HepG2 (cell line): ENCODE measurements around the gene NPB. TPM values are rescaled to one million over a fixed set of nuclear protein-coding genes. Genes with fewer than 3 reads are reported as not detected.
A peak's percentile ranks its signal among the peaks of the same experiment; 100 is the strongest.

ENCODE experiments used
- ATAC-seq: fragments of 200-7000 bp; cut with Tn5 transposase; 3 replicates; pipeline ENCODE4 v1.9.1; 2020; ENCODE audit warnings: mild to moderate bottlenecking, moderate library complexity
- BruUV-seq: library from RNA; stranded (reverse); fragments of 400-500 nt; replicated peaks from 2 replicates; lab custom pipeline; 2021; lab: Mats Ljungman, UMichigan
- CTCF ChIA-PET: fragments of 300-600 bp; formaldehyde crosslinking; extraction: SDS; loops from one replicate; lab custom pipeline; 2021; ENCODE audit warnings: low total read pairs, inconsistent platforms, low intra/inter-chr PET ratio; lab: Yijun Ruan, JAX
- POLR2A ChIA-PET: fragments of 350-600 bp; sonication (Branson Sonifier 250); formaldehyde crosslinking; loops from one replicate; lab custom pipeline; 2020; ENCODE audit warnings: antibody characterized with exemption, inconsistent platforms; lab: Yijun Ruan, JAX
- DNase-seq: peaks from one replicate; pipeline ENCODE4 v3.0.0-alpha.2; 2015; ENCODE audit warnings: low spot score
- FAIRE-seq: peaks from 3 replicates; lab custom pipeline; 2011; peaks lifted over from hg19 to GRCh38; lab: Jason Lieb, UNC
- H2AFZ ChIP-seq: one replicate; pipeline ENCODE4 v1.6.1; 2011; ENCODE audit warnings: low read length, inconsistent platforms
- H3K27ac ChIP-seq: fragments of 300-600 bp; 3 replicates; pipeline ENCODE4 v1.8.0; 2011; ENCODE audit warnings: mixed run types, mild to moderate bottlenecking, mixed read lengths, low read length, inconsistent platforms; ENCODE audit not compliant: insufficient read depth; ENCODE audit errors: extremely low read length
- H3K27me3 ChIP-seq, 2 experiments: fragments of 200-600 bp in 1 of 2; 2 replicates in 1 of 2; 3 replicates in 1 of 2; pipeline versions ENCODE4 v1.6.0 to v1.8.0; 2011; ENCODE audit warnings: low read length in 2 of 2, mild to moderate bottlenecking in 2 of 2, moderate library complexity in 2 of 2, inconsistent platforms in 1 of 2; ENCODE audit not compliant: insufficient read depth in 2 of 2, control insufficient read depth in 1 of 2
- H3K36me3 ChIP-seq, 2 experiments: fragments of 200-600 bp in 1 of 2; replicated peaks in 1 of 2; 2 replicates in 1 of 2; 3 replicates in 1 of 2; pipeline versions ENCODE4 v1.5.1 to v1.8.0; 2011; ENCODE audit warnings: low read length in 2 of 2, inconsistent platforms in 1 of 2; ENCODE audit not compliant: insufficient read depth in 2 of 2, control insufficient read depth in 1 of 2
- H3K4me1 ChIP-seq: 2 replicates; pipeline ENCODE4 v1.5.1; 2012; ENCODE audit warnings: low read length, inconsistent platforms; ENCODE audit not compliant: insufficient read depth
- H3K4me2 ChIP-seq: 2 replicates; pipeline ENCODE4 v1.6.0; 2011; ENCODE audit warnings: low read depth, low read length, inconsistent platforms
- H3K4me3 ChIP-seq, 3 experiments: fragments of 200-600 bp in 1 of 3; sonication (generic), shearing (Covaris generic) in 1 of 3; replicated peaks in 1 of 3; 2 replicates each; pipeline ENCODE4 v1.5.1; 2011 to 2016; ENCODE audit warnings: low read length in 3 of 3, inconsistent platforms in 2 of 3, low read depth in 2 of 3, mild to moderate bottlenecking in 2 of 3, control low read depth in 1 of 3, mixed read lengths in 1 of 3; ENCODE audit not compliant: insufficient read depth in 1 of 3
- H3K79me2 ChIP-seq: one replicate; pipeline ENCODE4 v1.6.1; 2011; ENCODE audit warnings: low read length, inconsistent platforms; ENCODE audit not compliant: insufficient read depth
- H3K9ac ChIP-seq: 2 replicates; pipeline ENCODE4 v1.6.0; 2011; ENCODE audit warnings: mild to moderate bottlenecking, low read depth, low read length, inconsistent platforms; ENCODE audit not compliant: insufficient read depth
- H3K9me3 ChIP-seq: 2 replicates; pipeline ENCODE4 v1.5.1; 2012; ENCODE audit warnings: mild to moderate bottlenecking, low read length
- H4K20me1 ChIP-seq: 2 replicates; pipeline ENCODE4 v1.6.0; 2011; ENCODE audit warnings: inconsistent platforms, mild to moderate bottlenecking, low read length, moderate library complexity; ENCODE audit not compliant: insufficient read depth
- ADNP ChIP-seq: sonication (generic); formaldehyde crosslinking; IDR thresholded peaks from 2 replicates; pipeline ENCODE4 v1.4.0; 2020; ENCODE audit warnings: missing genetic modification reagents
- DNMT3B ChIP-seq: conservative IDR thresholded peaks from 2 replicates; pipeline ENCODE4 v1.6.1; 2016; ENCODE audit warnings: missing biosample characterization, control low read depth
- HNRNPL ChIP-seq: fragments of 200-400 bp; formaldehyde crosslinking; IDR thresholded peaks from 2 replicates; pipeline ENCODE4 v1.6.1; 2017; ENCODE audit warnings: mild to moderate bottlenecking, low read depth, low read length
- NRL ChIP-seq: sonication (generic); formaldehyde crosslinking; IDR thresholded peaks from 2 replicates; pipeline ENCODE4 v1.5.0; 2020; ENCODE audit warnings: missing genetic modification reagents, mild to moderate bottlenecking, moderate library complexity, borderline replicate concordance
- POLR2G ChIP-seq: fragments of 200-400 bp; formaldehyde crosslinking; IDR thresholded peaks from 2 replicates; pipeline ENCODE4 v1.6.1; 2018; ENCODE audit warnings: mild to moderate bottlenecking, low read depth, low read length, moderate library complexity
- RARA ChIP-seq: IDR thresholded peaks from 2 replicates; pipeline ENCODE4 v1.6.1; 2016; ENCODE audit warnings: missing genetic modification reagents, missing compliant biosample characterization
- REL ChIP-seq: sonication (generic); formaldehyde crosslinking; conservative IDR thresholded peaks from 2 replicates; pipeline ENCODE4 v1.8.0; 2022; ENCODE audit warnings: mild to moderate bottlenecking, missing genetic modification reagents, moderate library complexity
- YY1 ChIP-seq: IDR thresholded peaks from 2 replicates; pipeline ENCODE4 v1.6.1; 2011; ENCODE audit warnings: low read length, low read depth, moderate library complexity, mild to moderate bottlenecking; ENCODE audit not compliant: insufficient read depth, insufficient replicate concordance
- ZC3H13 ChIP-seq: sonication (generic); formaldehyde crosslinking; IDR thresholded peaks from 2 replicates; pipeline ENCODE4 v1.8.1; 2023; ENCODE audit warnings: mild to moderate bottlenecking, missing genetic modification reagents, moderate library complexity
- ZNF296 ChIP-seq: sonication (generic); formaldehyde crosslinking; conservative IDR thresholded peaks from 2 replicates; pipeline ENCODE4 v1.5.0; 2020; ENCODE audit warnings: mild to moderate bottlenecking, missing genetic modification reagents
- ZNF768 ChIP-seq: sonication (generic); formaldehyde crosslinking; IDR thresholded peaks from 2 replicates; pipeline ENCODE4 v1.4.0; 2020; ENCODE audit warnings: missing genetic modification reagents
- ZSCAN21 ChIP-seq: sonication (generic); formaldehyde crosslinking; IDR thresholded peaks from 2 replicates; pipeline ENCODE4 v1.8.0; 2022; ENCODE audit warnings: mild to moderate bottlenecking, missing genetic modification reagents, moderate library complexity, borderline replicate concordance
- WGBS: methylation state at CpG from one replicate; pipeline ENCODE4 v1.1.6; 2017; ENCODE audit warnings: low lambda C conversion rate; 5-methylcytosine and 5-hydroxymethylcytosine counted together
- in situ Hi-C: cut with HindIII; loops from 2 replicates; pipeline ENCODE4 v1.10.0; 2017; ENCODE audit warnings: low pct_unique_long_range_greater_than_20kb; ENCODE audit not compliant: extremely low pct_ligation_motif_present
- intact Hi-C: fragments of 100-400 bp; cut with micrococcal nuclease; formaldehyde crosslinking; loops from one replicate; pipeline ENCODE4 v1.10.0; 2022; ENCODE audit not compliant: unreplicated experiment
- polyA plus RNA-seq, 8 experiments: library from polyadenylated mRNA; depleted of rRNA in 3 of 8; stranded (reverse) in 7 of 8; unstranded in 1 of 8; fragments of >200 nt; fragmentation: Illumina TruSeq in 4 of 8; extraction: Trizol in 4 of 8; gene quantifications; 2 replicates each; pipeline versions ENCODE4 v1.2.1 to v1.2.3, GENCODE V29; 2011 to 2016; ENCODE audit warnings: low read depth in 4 of 8, missing spikeins in 1 of 8, mixed read lengths in 1 of 8; ENCODE audit not compliant: insufficient read depth in 1 of 8
- total RNA-seq, 5 experiments: library from RNA; depleted of rRNA; stranded (reverse); fragments of >200 nt; fragmentation: Illumina TruSeq; extraction: Trizol; gene quantifications; 2 replicates each; pipeline ENCODE4 v1.2.3, GENCODE V29; 2016; ENCODE audit warnings: low read depth in 1 of 5
- TF ChIP-seq, protein P1 (sequence below), 2 experiments: IDR thresholded peaks; 2 replicates each; pipeline ENCODE4 v1.6.1; 2011 to 2012; ENCODE audit warnings: low read length in 2 of 2, borderline replicate concordance in 1 of 2, low read depth in 1 of 2, mild to moderate bottlenecking in 1 of 2, moderate library complexity in 1 of 2
- TF ChIP-seq, protein P2 (sequence below): sonication (generic); formaldehyde crosslinking; conservative IDR thresholded peaks from 2 replicates; pipeline ENCODE4 v1.8.1; 2023; ENCODE audit warnings: missing genetic modification reagents
- TF ChIP-seq, protein P3 (sequence below): sonication (generic); formaldehyde crosslinking; IDR thresholded peaks from 2 replicates; pipeline ENCODE4 v1.4.0; 2020; ENCODE audit warnings: missing genetic modification reagents

NPB gene
- total and polyA plus RNA-seq, 2 of the 13 experiments (the other 11 are each of a cell fraction or from before 2014, with no cell fraction given), result 0.11 to 0.93 TPM

DNA sequence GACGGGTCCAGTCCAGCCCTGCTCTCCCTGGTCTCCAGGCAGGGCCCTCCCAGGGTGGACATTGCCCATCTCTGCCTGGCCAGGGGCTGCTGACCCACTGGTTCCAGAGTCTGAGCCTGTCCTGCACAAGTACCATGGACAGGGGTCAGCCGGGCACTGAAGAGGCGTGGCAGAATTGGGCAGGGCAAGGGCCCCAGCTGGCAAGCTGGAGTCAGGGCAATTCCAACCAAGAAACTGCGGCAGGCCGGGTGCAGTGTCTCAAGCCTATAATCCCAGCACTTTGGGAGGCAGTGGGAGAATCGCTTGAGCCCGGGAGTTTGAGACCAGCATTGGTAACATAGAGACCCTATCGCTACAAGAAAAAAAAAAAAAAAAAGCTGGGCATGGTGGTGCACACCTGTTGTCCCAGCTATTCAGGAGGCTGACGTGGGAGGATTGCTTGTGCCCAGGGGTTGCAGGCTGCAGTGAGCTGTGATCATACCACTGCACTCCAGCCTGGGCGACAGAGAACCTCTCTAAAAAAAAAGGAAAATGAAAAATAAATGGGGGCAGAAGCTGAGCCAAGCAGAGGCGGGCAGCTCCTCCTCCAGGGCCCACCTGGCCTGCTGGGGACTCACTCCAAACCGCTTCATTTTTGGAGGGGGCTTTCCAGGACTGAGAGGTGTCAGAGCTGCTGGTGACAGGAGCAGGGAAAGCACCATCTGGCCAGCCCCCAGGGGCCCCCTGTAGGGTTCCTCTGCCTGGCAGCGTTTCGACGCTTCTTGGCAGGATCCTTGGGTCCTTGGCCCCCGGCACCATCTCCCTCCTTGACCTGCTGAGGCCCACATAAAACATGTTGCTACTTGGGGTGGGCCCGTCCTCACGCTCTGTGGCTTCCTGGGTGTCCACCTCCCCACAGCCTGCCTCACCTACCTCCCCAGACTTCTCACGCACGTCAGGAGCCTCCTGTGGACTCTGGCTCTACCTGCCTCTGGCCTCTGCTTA, 28.4 kb downstream of the NPB start:
- intact Hi-C loops, result no loop called here
- H3K9me3 ChIP-seq, result no peaks in the 10 kb centered on the region
- H3K9ac ChIP-seq, result no peak overlapping the region
- ChIA-PET CTCF (no interaction called here), POLR2A (interaction anchor here (1.5 kb wide), 1 partner anchor 14 kb away, joined by 5 read pairs; no protein-coding TSS in a partner anchor)
- no peaks in the 10 kb centered on the region for H3K27me3 ChIP-seq
- peaks cover 25% of the 10 kb centered on the region for H3K79me2 ChIP-seq
- H2AFZ ChIP-seq, result no peak overlapping the region
- H3K4me2 ChIP-seq, result no peak overlapping the region
- WGBS, result 91% methylated on average over 19 of the region's 20 CpGs
- FAIRE-seq (no peak), ATAC-seq (no peak), DNase-seq (no peak)
- H3K4me3 ChIP-seq, result no peak overlapping the region; a peak in 1 of 6 replicates
- no TSS peak for BruUV-seq
- H3K4me1 ChIP-seq, result peaks cover 50% of the 10 kb centered on the region
- no peak overlapping the region for H3K27ac ChIP-seq
- in situ Hi-C loops, result no loop called here
- peaks cover 13% of the 10 kb centered on the region for H4K20me1 ChIP-seq
- H3K36me3 ChIP-seq, result peaks cover 9 to 23% of the 10 kb centered on the region in 2 experiments
- TF ChIP-seq ZNF768 (CRISPR knock-in tag) (0 out of 2 replicates have a peak, but pooled peaks have one; percentile 14), POLR2G (peak; percentile 5; the same call in 1 of the 2 replicates), ZC3H13 (CRISPR knock-in tag) (peak; percentile 74), ZNF296 (CRISPR knock-in tag) (0 out of 2 replicates have a peak, but pooled peaks have one; percentile 28), DNMT3B (CRISPR knock-in tag) (no peak), REL (CRISPR knock-in tag) (0 out of 2 replicates have a peak, but pooled peaks have one; percentile 24), HNRNPL (peak; percentile 94), YY1 (peak; percentile 0), ZSCAN21 (CRISPR knock-in tag) (0 out of 2 replicates have a peak, but pooled peaks have one; percentile 9), RARA (CRISPR knock-in tag) (no peak), ADNP (CRISPR knock-in tag) (no peak), NRL (CRISPR knock-in tag) (0 out of 2 replicates have a peak, but pooled peaks have one; percentile 22)
- TF ChIP-seq, protein P1, sequence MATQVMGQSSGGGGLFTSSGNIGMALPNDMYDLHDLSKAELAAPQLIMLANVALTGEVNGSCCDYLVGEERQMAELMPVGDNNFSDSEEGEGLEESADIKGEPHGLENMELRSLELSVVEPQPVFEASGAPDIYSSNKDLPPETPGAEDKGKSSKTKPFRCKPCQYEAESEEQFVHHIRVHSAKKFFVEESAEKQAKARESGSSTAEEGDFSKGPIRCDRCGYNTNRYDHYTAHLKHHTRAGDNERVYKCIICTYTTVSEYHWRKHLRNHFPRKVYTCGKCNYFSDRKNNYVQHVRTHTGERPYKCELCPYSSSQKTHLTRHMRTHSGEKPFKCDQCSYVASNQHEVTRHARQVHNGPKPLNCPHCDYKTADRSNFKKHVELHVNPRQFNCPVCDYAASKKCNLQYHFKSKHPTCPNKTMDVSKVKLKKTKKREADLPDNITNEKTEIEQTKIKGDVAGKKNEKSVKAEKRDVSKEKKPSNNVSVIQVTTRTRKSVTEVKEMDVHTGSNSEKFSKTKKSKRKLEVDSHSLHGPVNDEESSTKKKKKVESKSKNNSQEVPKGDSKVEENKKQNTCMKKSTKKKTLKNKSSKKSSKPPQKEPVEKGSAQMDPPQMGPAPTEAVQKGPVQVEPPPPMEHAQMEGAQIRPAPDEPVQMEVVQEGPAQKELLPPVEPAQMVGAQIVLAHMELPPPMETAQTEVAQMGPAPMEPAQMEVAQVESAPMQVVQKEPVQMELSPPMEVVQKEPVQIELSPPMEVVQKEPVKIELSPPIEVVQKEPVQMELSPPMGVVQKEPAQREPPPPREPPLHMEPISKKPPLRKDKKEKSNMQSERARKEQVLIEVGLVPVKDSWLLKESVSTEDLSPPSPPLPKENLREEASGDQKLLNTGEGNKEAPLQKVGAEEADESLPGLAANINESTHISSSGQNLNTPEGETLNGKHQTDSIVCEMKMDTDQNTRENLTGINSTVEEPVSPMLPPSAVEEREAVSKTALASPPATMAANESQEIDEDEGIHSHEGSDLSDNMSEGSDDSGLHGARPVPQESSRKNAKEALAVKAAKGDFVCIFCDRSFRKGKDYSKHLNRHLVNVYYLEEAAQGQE (IDR thresholded peaks at IDR 0.05; ENCODE audit: borderline replicate concordance in 1 of 2, low read depth in 1 of 2, low read length in 2 of 2), result peak in 1 of 2 experiments; percentile 90; a peak in 2 of 4 replicates
- TF ChIP-seq, protein P2, sequence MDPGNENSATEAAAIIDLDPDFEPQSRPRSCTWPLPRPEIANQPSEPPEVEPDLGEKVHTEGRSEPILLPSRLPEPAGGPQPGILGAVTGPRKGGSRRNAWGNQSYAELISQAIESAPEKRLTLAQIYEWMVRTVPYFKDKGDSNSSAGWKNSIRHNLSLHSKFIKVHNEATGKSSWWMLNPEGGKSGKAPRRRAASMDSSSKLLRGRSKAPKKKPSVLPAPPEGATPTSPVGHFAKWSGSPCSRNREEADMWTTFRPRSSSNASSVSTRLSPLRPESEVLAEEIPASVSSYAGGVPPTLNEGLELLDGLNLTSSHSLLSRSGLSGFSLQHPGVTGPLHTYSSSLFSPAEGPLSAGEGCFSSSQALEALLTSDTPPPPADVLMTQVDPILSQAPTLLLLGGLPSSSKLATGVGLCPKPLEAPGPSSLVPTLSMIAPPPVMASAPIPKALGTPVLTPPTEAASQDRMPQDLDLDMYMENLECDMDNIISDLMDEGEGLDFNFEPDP (CRISPR knock-in tag), result no peak
- TF ChIP-seq, protein P3, sequence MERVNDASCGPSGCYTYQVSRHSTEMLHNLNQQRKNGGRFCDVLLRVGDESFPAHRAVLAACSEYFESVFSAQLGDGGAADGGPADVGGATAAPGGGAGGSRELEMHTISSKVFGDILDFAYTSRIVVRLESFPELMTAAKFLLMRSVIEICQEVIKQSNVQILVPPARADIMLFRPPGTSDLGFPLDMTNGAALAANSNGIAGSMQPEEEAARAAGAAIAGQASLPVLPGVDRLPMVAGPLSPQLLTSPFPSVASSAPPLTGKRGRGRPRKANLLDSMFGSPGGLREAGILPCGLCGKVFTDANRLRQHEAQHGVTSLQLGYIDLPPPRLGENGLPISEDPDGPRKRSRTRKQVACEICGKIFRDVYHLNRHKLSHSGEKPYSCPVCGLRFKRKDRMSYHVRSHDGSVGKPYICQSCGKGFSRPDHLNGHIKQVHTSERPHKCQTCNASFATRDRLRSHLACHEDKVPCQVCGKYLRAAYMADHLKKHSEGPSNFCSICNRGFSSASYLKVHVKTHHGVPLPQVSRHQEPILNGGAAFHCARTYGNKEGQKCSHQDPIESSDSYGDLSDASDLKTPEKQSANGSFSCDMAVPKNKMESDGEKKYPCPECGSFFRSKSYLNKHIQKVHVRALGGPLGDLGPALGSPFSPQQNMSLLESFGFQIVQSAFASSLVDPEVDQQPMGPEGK (CRISPR knock-in tag), result no peak
